WTC11 (cell line): ENCODE results near the gene SENP5. TPM values are rescaled to one million over a fixed set of nuclear protein-coding genes. Genes with fewer than 3 reads are reported as not detected.
"Not testable (repeated sequence)": the region's sequence is repeated elsewhere in the genome, so short reads cannot be mapped to it uniquely, and the experiment has no call there.

Experiments
- ATAC-seq: fragments of 200-7000 bp; cut with Tn5 transposase; 2 replicates; pipeline ENCODE4 v1.10.0; 2021; ENCODE audit warnings: mild to moderate bottlenecking, moderate library complexity
- CTCF ChIA-PET: fragments of 300-600 bp; sonication (Branson Sonifier 250); formaldehyde crosslinking; loops from one replicate; lab custom pipeline; 2021; ENCODE audit warnings: antibody characterized with exemption; lab: Charles Lee
- POLR2A ChIA-PET: fragments of 350-600 bp; sonication (Branson Sonifier 250); formaldehyde crosslinking; loops from one replicate; lab custom pipeline; 2021; ENCODE audit warnings: antibody characterized with exemption; lab: Charles Lee
- DNase-seq: peaks from one replicate; pipeline ENCODE4 v3.0.0; 2021; ENCODE audit warnings: low spot score
- H3K27ac Mint-ChIP-seq: 2 replicates; pipeline ENCODE4 v1.8.0; 2021; ENCODE audit warnings: mixed read lengths
- H3K27me3 Mint-ChIP-seq: 2 replicates; pipeline ENCODE4 v1.8.0; 2021; ENCODE audit warnings: low read depth, mild to moderate bottlenecking, moderate library complexity, mixed read lengths
- H3K36me3 Mint-ChIP-seq: 2 replicates; pipeline ENCODE4 v1.8.0; 2021; ENCODE audit warnings: mixed read lengths
- H3K4me1 Mint-ChIP-seq: 2 replicates; pipeline ENCODE4 v1.8.0; 2022; ENCODE audit warnings: mixed read lengths
- H3K4me3 Mint-ChIP-seq: 2 replicates; pipeline ENCODE4 v1.8.0; 2021; ENCODE audit warnings: mild to moderate bottlenecking, moderate library complexity, mixed read lengths
- H3K9me3 Mint-ChIP-seq: 2 replicates; pipeline ENCODE4 v1.8.0; 2021; ENCODE audit warnings: mixed read lengths
- ATF3 ChIP-seq: sonication (generic); formaldehyde crosslinking; conservative IDR thresholded peaks from 2 replicates; pipeline ENCODE4 v1.8.1; 2022; ENCODE audit warnings: mild to moderate bottlenecking, missing genetic modification reagents
- GABPB1 ChIP-seq: sonication (generic); formaldehyde crosslinking; IDR thresholded peaks from 2 replicates; pipeline ENCODE4 v1.8.1; 2023; ENCODE audit warnings: mild to moderate bottlenecking, missing genetic modification reagents
- KAT7 ChIP-seq: sonication (generic); formaldehyde crosslinking; IDR thresholded peaks from 2 replicates; pipeline ENCODE4 v1.8.1; 2023; ENCODE audit warnings: missing genetic modification reagents, mild to moderate bottlenecking, borderline replicate concordance
- MXD4 ChIP-seq: fragments of 250-450 bp; sonication (Bioruptor Pico); IDR thresholded peaks from 2 replicates; pipeline ENCODE4 v1.8.0; 2021; ENCODE audit warnings: mild to moderate bottlenecking, moderate library complexity, borderline replicate concordance
- MYBL2 ChIP-seq: sonication (generic); formaldehyde crosslinking; IDR thresholded peaks from 2 replicates; pipeline ENCODE4 v1.8.1; 2023; ENCODE audit warnings: mild to moderate bottlenecking, moderate library complexity, missing genetic modification reagents
- NFE2L1 ChIP-seq: sonication (generic); formaldehyde crosslinking; IDR thresholded peaks from 2 replicates; pipeline ENCODE4 v1.8.1; 2023; ENCODE audit warnings: missing genetic modification reagents
- TEAD1 ChIP-seq: sonication (generic); formaldehyde crosslinking; IDR thresholded peaks from 2 replicates; pipeline ENCODE4 v1.8.0; 2022; ENCODE audit warnings: mild to moderate bottlenecking, missing genetic modification reagents
- ZNF281 ChIP-seq: sonication (generic); formaldehyde crosslinking; IDR thresholded peaks from 2 replicates; pipeline ENCODE4 v1.8.0; 2023; ENCODE audit warnings: mild to moderate bottlenecking, missing genetic modification reagents
- ZNF317 ChIP-seq: sonication (generic); formaldehyde crosslinking; IDR thresholded peaks from 2 replicates; pipeline ENCODE4 v1.8.1; 2023; ENCODE audit warnings: low read depth, mild to moderate bottlenecking, moderate library complexity, missing genetic modification reagents, borderline replicate concordance
- total RNA-seq: library from RNA; stranded (reverse); gene quantifications from 3 replicates; pipeline ENCODE4 v1.2.3, GENCODE V29; 2021
- TF ChIP-seq, protein P1 (sequence below): fragments of 200-600 bp; IDR thresholded peaks from 2 replicates; pipeline ENCODE4 v1.8.0; 2022; ENCODE audit warnings: antibody characterized with exemption
- TF ChIP-seq, protein P2 (sequence below): sonication (generic); formaldehyde crosslinking; IDR thresholded peaks from 2 replicates; pipeline ENCODE4 v1.8.1; 2023; ENCODE audit warnings: mild to moderate bottlenecking, missing genetic modification reagents

The SENP5 gene
- total RNA-seq, 1 experiment from 2014 or later: 30.8 TPM

GRCh38 chr3:196837819-196838420 lies 29.8 kb upstream of the SENP5 start:
- H3K4me1 Mint-ChIP-seq: no peaks in the 10 kb centered on the region
- no peaks in the 10 kb centered on the region for H3K9me3 Mint-ChIP-seq
- peak overlapping the region; percentile 49; the same call in 1 of the 2 replicates for H3K27ac Mint-ChIP-seq
- H3K4me3 Mint-ChIP-seq: no peak overlapping the region
- H3K27me3 Mint-ChIP-seq: no peaks in the 10 kb centered on the region
- no peaks in the 10 kb centered on the region for H3K36me3 Mint-ChIP-seq
- ATAC-seq (peak; percentile 93), DNase-seq (peak; percentile 78)
- TF ChIP-seq MXD4 (CRISPR knock-in tag): no peak
- TF ChIP-seq, protein P1, sequence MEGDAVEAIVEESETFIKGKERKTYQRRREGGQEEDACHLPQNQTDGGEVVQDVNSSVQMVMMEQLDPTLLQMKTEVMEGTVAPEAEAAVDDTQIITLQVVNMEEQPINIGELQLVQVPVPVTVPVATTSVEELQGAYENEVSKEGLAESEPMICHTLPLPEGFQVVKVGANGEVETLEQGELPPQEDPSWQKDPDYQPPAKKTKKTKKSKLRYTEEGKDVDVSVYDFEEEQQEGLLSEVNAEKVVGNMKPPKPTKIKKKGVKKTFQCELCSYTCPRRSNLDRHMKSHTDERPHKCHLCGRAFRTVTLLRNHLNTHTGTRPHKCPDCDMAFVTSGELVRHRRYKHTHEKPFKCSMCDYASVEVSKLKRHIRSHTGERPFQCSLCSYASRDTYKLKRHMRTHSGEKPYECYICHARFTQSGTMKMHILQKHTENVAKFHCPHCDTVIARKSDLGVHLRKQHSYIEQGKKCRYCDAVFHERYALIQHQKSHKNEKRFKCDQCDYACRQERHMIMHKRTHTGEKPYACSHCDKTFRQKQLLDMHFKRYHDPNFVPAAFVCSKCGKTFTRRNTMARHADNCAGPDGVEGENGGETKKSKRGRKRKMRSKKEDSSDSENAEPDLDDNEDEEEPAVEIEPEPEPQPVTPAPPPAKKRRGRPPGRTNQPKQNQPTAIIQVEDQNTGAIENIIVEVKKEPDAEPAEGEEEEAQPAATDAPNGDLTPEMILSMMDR: peak; percentile 61
- POLR2A ChIA-PET: no interaction called here
- CTCF ChIA-PET: interaction anchor here (0.6 to 0.7 kb wide), 3 partner anchors 30 to 104 kb away, joined by 3 read pairs; partner anchors contain the start of genes NCBP2 and SENP5

DNA sequence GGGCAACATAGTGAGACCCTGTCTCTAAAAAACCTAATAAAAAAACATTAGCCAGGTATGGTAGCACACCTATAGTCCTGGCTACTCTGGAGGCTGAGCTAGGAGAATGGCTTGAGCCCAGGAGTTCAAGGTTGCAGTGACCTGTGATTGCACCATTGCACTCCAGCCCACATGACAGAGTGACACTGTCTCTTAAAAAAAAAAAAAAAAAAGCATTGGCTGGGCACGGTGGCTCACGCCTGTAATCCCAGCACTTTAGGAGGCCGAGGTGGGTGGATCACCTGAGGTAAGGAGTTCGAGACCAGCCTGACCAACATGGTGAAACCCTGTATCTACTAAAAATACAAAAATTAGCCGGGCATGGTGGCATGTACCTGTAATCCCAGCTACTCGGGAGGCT lies 28.4 kb upstream of the SENP5 start:
- DNase-seq, CTCF ChIA-PET, H3K36me3 Mint-ChIP-seq, H3K27ac Mint-ChIP-seq, H3K9me3 Mint-ChIP-seq, POLR2A ChIA-PET, ATAC-seq, H3K27me3 Mint-ChIP-seq, H3K4me1 Mint-ChIP-seq, H3K4me3 Mint-ChIP-seq: not testable (repeated sequence)
- peak; percentile 76 for TF ChIP-seq GABPB1 (CRISPR knock-in tag)

DNA sequence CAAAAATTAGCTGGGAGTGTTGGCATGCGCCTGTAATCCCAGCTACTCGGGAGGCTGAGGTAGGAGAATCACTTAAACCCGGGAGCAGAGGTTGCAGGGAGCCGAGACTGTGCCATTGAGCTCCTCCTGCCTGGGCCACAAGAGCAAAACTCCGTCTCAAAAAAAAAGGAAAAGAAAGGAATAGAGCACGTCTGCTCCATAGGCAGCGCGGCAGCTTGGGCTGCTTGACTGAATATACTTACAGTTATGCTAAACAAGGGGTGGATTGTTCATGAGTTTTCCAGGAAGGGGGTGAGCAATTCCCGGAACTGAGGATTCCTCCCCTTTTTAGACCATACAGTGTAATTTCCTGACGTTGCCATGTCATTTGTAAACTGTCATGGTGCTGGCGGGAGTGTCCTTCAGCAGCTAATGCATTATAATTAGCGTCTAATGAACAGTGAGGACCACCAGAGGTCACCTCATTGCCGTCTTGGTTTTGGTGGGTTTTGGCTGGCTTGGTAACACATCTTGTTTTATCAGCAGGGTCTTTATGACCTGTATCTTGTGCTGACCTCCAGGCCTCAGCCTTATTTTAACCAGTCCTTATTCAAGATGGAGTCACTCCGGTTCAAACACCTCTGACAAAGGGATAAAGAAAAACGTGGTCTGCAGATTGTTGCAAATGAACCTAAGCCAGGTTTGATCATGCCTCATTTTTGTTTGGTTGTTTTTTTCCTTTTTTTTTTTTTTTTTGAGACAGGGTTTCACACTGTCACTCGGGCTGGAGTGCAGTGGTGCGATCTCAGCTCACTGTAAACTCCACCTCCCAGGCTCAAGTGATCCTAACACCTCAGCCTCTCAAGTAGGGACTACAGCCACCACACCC lies 24.9 kb upstream of the SENP5 start:
- no peak overlapping the region for H3K4me3 Mint-ChIP-seq
- TF ChIP-seq ZNF317 (no peak), KAT7 (CRISPR knock-in tag) (no peak), ATF3 (no peak), TEAD1 (CRISPR knock-in tag) (no peak), MYBL2 (no peak), ZNF281 (CRISPR knock-in tag) (no peak), NFE2L1 (CRISPR knock-in tag) (no peak)
- TF ChIP-seq, protein P1: no peak
- TF ChIP-seq, protein P2, sequence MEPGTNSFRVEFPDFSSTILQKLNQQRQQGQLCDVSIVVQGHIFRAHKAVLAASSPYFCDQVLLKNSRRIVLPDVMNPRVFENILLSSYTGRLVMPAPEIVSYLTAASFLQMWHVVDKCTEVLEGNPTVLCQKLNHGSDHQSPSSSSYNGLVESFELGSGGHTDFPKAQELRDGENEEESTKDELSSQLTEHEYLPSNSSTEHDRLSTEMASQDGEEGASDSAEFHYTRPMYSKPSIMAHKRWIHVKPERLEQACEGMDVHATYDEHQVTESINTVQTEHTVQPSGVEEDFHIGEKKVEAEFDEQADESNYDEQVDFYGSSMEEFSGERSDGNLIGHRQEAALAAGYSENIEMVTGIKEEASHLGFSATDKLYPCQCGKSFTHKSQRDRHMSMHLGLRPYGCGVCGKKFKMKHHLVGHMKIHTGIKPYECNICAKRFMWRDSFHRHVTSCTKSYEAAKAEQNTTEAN (CRISPR knock-in tag): no peak
- H3K36me3 Mint-ChIP-seq: peaks cover 4% of the 10 kb centered on the region; the same call in 1 of the 2 replicates
- CTCF ChIA-PET: interaction anchor here (0.5 to 0.9 kb wide), 2 partner anchors 144 to 314 kb away, joined by 3 read pairs; no protein-coding TSS in a partner anchor
- H3K4me1 Mint-ChIP-seq: no peaks in the 10 kb centered on the region
- H3K27ac Mint-ChIP-seq: no peak overlapping the region
- no peaks in the 10 kb centered on the region for H3K27me3 Mint-ChIP-seq
- DNase-seq (no peak), ATAC-seq (no peak)
- POLR2A ChIA-PET: interaction anchor here (0.7 kb wide), 1 partner anchor 63 kb away, joined by 4 read pairs; no protein-coding TSS in a partner anchor
- H3K9me3 Mint-ChIP-seq: peaks cover 11% of the 10 kb centered on the region
